HCT116 (cell line): Measurements from ENCODE around the gene FCRLB.

ENCODE experiments used
- CTCF ChIP-seq, 3 experiments: fragments of 200-600 bp in 1 of 3; sonication (generic) in 1 of 3; IDR thresholded peaks in 2 of 3; conservative IDR thresholded peaks in 1 of 3; 2 replicates each; pipeline ENCODE4 v1.5.1; 2012 to 2017; ENCODE audit warnings: low read depth in 2 of 3, low read length in 2 of 3, antibody characterized with exemption in 1 of 3, borderline replicate concordance in 1 of 3, control low read depth in 1 of 3, mild to moderate bottlenecking in 1 of 3, mixed read lengths in 1 of 3, mixed run types in 1 of 3, moderate library complexity in 1 of 3; ENCODE audit not compliant: insufficient read depth in 1 of 3
- EZH2 ChIP-seq: fragments of 200-600 bp; sonication (generic); IDR thresholded peaks from 2 replicates; pipeline ENCODE4 v1.6.1; 2017; ENCODE audit warnings: antibody characterized with exemption, mixed run types
- POLR2AphosphoS5 ChIP-seq: IDR thresholded peaks from 2 replicates; pipeline ENCODE4 v1.6.1; 2011; ENCODE audit warnings: mild to moderate bottlenecking, low read depth, low read length, moderate library complexity

GRCh38 chr1:161768986-161769672 is 47.8 kb downstream of the FCRLB start:
- no peak for TF ChIP-seq CTCF (IDR thresholded peaks at IDR 0.05 in 2 of 3, conservative IDR thresholded peaks at IDR 0.05 in 1 of 3; ENCODE audit: borderline replicate concordance in 1 of 3, insufficient read depth in 1 of 3, low read depth in 2 of 3, low read length in 2 of 3)
- TF ChIP-seq EZH2, result no peak
- TF ChIP-seq POLR2AphosphoS5, result no peak
